ENCODE results near the gene GK.
"Not testable (repeated sequence)": the region's sequence is repeated elsewhere in the genome, so short reads cannot be mapped to it uniquely, and the experiment has no call there.

The GK gene

GRCh38 chrX:30712214-30712613, 59.0 kb downstream of the GK start:
- no peak for DNase-seq (ENCODE audit: low spot score)

- peak; percentile 16 for DNase-seq (ENCODE audit: low spot score)
Measured at GRCh38 chrX:30713061-30713525, 59.9 kb downstream of the GK start.

- no peak for DNase-seq (ENCODE audit: low spot score)
Measured at GRCh38 chrX:30714138-30714537, 60.9 kb downstream of the GK start.

GRCh38 chrX:30715976-30716375, 62.8 kb downstream of the GK start:
- no peak for DNase-seq (ENCODE audit: low spot score)

GRCh38 chrX:30733852-30734660, 80.8 kb downstream of the GK start:
- DNase-seq (ENCODE audit: low spot score), result no peak

- DNase-seq (ENCODE audit: low spot score), result no peak
Measured at GRCh38 chrX:30734782-30735181, 81.6 kb downstream of the GK start.

GRCh38 chrX:30735839-30736238, 82.6 kb downstream of the GK start:
- DNase-seq (ENCODE audit: low spot score), result peak; percentile 46

GRCh38 chrX:30741545-30741944, 88.3 kb downstream of the GK start:
- DNase-seq (ENCODE audit: low spot score), result no peak

DNA sequence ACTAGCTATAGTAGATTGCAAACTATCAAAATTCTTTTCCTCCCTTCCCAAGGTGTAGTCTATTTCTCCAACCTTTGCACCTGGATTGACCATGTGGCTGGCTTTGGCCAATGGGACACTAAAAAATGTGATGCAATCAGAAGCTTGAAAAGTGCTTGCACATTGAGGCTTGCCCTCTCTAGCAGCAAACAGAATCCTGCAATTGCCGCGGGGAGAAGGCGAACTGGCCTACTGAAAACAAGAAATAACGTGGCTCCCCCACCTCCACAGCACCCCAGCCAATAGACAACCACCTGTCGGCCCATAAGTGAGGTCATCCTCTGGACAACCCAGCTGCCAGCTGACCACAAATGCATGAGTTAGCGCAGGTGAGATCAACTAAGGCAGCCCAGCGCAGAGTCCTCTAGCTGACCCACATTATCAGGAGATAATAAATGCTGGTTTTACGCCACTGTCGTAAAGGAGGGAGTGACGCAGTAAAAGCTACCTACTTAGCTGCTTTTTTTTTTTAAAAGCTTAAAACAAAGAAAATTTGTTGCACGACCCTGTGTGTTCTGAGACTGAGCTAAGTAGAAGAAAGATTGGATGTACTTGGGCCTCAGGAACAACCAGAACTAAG, 95.2 kb downstream of the GK start:
- no peak for DNase-seq (ENCODE audit: low spot score)

GRCh38 chrX:30751497-30751896, 98.3 kb downstream of the GK start:
- peak; percentile 5 for DNase-seq (ENCODE audit: low spot score)

- no peak for DNase-seq (ENCODE audit: low spot score)
Measured at GRCh38 chrX:30762755-30763154, 109.5 kb downstream of the GK start.

- DNase-seq (ENCODE audit: low spot score), result not testable (repeated sequence)
Measured at GRCh38 chrX:30773764-30774163, 120.5 kb downstream of the GK start.

- no peak for DNase-seq (ENCODE audit: low spot score)
Measured at GRCh38 chrX:30777575-30777974, 124.4 kb downstream of the GK start.

- DNase-seq (ENCODE audit: low spot score), result no peak
Measured at GRCh38 chrX:30779453-30780030, 126.3 kb downstream of the GK start.
